ENCODE results near the gene LPP. TPM values are rescaled to one million over a fixed set of nuclear protein-coding genes. Genes with fewer than 3 reads are reported as not detected.
A peak's percentile ranks its signal among the peaks of the same experiment; 100 is the strongest.

The LPP gene
- total RNA-seq, 2 experiments from 2014 or later: 49.6 to 54.3 TPM

DNA sequence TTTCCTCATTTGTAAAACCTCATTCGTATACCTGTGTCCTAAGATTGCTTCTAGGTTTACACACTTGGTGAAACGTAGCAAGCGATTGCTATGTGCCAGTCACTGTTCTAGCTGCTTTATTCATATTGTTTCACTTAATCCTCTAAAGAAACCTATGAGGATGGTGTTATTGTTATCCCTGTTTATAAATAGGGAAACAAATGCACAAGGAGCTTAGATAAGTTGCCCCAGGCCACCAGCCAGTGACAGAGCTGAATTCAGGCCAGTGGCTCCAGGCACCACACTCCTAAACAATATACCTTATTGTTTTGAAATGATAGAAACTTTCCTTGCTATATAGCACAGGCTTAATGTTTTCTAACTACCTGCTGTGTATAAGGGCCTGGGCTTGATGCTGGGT is 44.0 kb downstream of the LPP start:
- no peak overlapping the region for H3K27ac Mint-ChIP-seq
- POLR2A ChIA-PET: interaction anchor here (0.6 to 1.1 kb wide), 2 partner anchors 458 to 464 kb away, joined by 4 to 5 read pairs; no protein-coding TSS in a partner anchor
- no peak for ATAC-seq (ENCODE audit: low read depth)

DNA sequence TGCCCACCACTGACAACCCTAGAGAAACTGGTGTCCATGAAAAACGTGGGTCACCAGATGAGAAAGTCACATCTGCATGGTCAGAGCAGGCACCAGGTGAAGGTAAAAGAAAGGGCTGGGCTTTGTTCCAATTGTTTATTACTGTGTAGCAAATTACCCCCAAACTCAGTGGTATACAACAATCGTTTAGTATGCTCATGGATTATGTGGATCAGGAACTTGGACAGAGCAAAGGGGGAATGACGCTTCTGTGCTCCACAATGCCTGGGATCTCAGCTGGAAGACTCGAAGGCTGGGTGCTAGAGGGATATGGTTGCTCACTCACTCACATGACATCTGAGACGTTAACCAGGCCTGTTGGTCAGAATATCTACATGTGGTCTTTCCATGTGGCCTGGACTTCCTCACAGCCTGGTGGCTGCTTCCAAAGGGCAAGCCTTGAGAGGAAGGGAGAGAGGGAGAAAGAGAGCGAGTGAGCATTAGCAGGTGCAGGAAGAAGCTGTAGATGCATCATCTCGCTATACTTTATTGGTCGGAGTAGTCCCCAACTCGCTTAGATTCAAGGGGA is 44.9 kb downstream of the LPP start:
- Mint-ChIP-seq H3K36me3 (peaks cover 27% of the 10 kb centered on the region), H3K4me1 (peaks cover 16% of the 10 kb centered on the region), H3K9me3 (peaks cover 2% of the 10 kb centered on the region), H3K4me3 (no peak overlapping the region), H3K27ac (no peak overlapping the region), H3K27me3 (no peaks in the 10 kb centered on the region)
- ATAC-seq (ENCODE audit: low read depth) (no peak), DNase-seq (no peak)
- POLR2A ChIA-PET: no interaction called here

More for the DNA sequence above, 44.0 kb downstream of the LPP start:
- peaks cover 2% of the 10 kb centered on the region for H3K9me3 Mint-ChIP-seq
- DNase-seq: no peak
- H3K27me3 Mint-ChIP-seq: no peaks in the 10 kb centered on the region
- no peak overlapping the region for H3K4me3 Mint-ChIP-seq
- peaks cover 30% of the 10 kb centered on the region for H3K36me3 Mint-ChIP-seq
- H3K4me1 Mint-ChIP-seq: peaks cover 16% of the 10 kb centered on the region

DNA sequence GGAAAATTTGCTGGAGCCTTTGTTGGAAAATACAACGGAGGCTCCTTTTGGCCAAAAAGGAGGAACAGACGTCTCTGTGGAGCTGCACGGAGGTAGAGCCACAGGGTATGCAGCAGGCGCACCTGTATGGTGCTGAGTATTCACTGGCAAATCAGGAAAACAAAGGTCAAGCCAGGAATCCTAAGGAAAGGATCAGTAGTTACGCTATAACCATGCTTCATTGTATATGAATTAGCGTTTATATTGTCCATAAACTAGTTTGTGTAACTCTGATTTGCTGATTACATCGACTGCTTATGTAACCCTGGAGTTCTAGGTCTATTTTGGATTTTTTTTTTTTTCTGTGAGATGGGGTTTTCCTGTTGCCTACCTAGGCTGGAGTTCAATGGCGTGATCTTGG is 45.4 kb downstream of the LPP start:
- Mint-ChIP-seq H3K27me3 (no peaks in the 10 kb centered on the region), H3K4me1 (peaks cover 16% of the 10 kb centered on the region), H3K9me3 (peaks cover under 1% of the 10 kb centered on the region), H3K36me3 (peaks cover 28% of the 10 kb centered on the region), H3K4me3 (no peak overlapping the region), H3K27ac (no peak overlapping the region)
- no peak for DNase-seq
- ATAC-seq (ENCODE audit: low read depth): no peak
- POLR2A ChIA-PET: interaction anchor here (0.7 kb wide), 1 partner anchor 732 kb away, joined by 3 read pairs; no protein-coding TSS in a partner anchor

DNA sequence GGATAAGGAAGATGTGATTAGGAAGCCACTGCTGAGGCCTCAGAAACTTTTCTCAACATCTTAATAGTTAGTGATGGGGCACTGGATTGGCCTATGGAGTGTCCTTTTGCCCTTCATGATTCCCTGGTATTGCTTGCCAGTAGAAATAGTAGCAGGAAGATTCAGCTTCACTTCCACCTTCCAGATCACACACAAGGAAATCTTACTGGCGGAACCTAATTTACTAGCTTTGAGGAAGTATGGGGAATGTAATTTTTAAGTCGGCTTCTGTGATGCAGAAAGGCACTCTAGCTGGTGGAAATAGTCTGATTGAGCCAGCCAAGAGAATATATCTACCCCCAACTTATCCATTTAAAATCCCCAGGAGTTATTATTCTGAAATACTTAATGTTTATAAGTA is 46.5 kb downstream of the LPP start:
- Mint-ChIP-seq H3K4me3 (no peak overlapping the region), H3K4me1 (peaks cover 15% of the 10 kb centered on the region), H3K9me3 (no peaks in the 10 kb centered on the region), H3K27ac (no peak overlapping the region), H3K27me3 (no peaks in the 10 kb centered on the region), H3K36me3 (peaks cover 25% of the 10 kb centered on the region)
- ATAC-seq (ENCODE audit: low read depth) (no peak), DNase-seq (no peak)
- POLR2A ChIA-PET: no interaction called here

DNA sequence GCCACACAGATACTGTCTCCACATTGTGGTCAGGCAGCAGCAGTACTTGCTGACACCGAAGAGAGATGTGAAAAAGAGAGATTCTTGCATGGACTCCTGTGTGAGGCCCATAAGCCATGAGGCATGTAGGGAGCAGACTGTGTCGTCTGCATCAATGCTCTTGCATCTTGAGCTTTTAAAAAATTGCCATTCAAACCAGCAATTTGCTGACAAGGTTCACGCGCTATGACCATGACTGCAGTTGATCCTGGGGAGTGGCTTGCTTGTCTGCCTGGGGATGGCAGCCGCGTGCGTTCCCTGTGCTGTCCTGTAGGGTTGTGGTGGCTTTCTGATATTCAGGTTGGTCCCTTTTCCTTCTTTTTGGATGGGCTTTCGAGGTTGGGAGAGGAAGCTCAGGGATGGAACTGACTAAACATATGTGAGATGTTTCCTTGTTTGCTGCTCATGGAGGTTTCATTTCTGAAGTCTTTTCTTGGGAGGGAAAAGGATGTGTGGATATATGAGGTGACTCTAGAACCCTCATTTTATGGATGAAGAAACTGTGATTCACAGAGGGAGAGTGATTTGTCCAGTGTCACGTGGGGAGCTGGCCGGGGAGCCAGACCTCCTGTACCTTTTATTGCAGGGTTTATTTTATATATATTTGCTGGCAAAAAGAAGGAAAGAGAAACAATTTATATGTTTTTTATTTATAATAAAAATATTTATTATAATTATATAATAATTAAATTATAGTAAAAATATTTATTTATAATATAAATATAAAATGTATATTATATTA is 48.6 kb downstream of the LPP start:
- DNase-seq: no peak
- Mint-ChIP-seq H3K9me3 (no peaks in the 10 kb centered on the region), H3K4me1 (peaks cover 8% of the 10 kb centered on the region), H3K27ac (no peak overlapping the region), H3K4me3 (no peak overlapping the region), H3K36me3 (peaks cover 20% of the 10 kb centered on the region), H3K27me3 (no peaks in the 10 kb centered on the region)
- POLR2A ChIA-PET: interaction anchor here (0.5 to 1.0 kb wide), 2 partner anchors 205 to 457 kb away, joined by 3 to 4 read pairs; partner anchors contain the start of gene BCL6
- ATAC-seq (ENCODE audit: low read depth): peak; percentile 70

DNA sequence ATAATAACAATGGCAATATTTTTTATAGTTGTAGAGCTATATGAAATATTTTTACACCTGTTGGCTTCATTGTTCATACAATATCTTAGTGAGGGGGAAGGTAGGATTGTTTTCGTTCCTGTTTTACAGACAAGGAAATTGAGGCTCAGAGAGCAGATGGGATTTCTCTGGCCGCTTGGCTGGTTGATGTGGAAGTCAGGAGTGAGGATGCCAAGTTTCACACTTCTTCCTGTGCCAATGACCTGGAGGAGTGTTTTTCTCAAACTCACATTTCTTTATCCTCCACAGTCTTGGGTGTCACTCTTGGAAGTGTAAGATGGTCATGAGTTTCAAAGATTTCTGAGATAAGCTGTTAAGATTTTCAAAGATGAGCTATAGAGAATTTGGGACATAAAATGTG is 50.6 kb downstream of the LPP start:
- Mint-ChIP-seq H3K36me3 (peaks cover 14% of the 10 kb centered on the region), H3K9me3 (no peaks in the 10 kb centered on the region), H3K27me3 (no peaks in the 10 kb centered on the region), H3K4me1 (peaks cover 8% of the 10 kb centered on the region), H3K4me3 (no peak overlapping the region), H3K27ac (no peak overlapping the region)
- ATAC-seq (ENCODE audit: low read depth): no peak
- no peak for DNase-seq
- POLR2A ChIA-PET: no interaction called here

DNA sequence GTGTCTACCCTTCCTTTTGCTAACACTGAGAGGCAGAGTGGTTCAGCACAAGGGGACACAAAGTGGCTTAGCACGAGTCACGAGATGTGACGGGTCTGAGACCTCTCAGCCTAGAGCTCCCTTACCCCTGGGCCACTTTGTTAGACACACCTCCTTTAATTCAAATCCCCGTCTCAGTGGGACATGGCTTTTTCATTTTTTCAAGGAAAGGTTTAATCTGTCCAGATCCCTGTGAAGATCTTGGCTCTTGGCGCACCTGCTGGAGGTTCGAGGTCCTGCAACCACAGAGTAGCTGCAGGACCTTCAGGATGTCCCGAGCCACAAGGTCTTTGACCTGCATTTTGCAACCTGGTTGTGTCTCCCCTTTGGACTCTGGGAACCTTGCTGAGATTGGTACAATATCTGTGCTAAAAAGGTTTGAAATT is 52.0 kb downstream of the LPP start:
- ATAC-seq (ENCODE audit: low read depth) (no peak), DNase-seq (no peak)
- Mint-ChIP-seq H3K27me3 (no peaks in the 10 kb centered on the region), H3K4me1 (peaks cover 8% of the 10 kb centered on the region), H3K4me3 (no peak overlapping the region), H3K27ac (no peak overlapping the region), H3K9me3 (no peaks in the 10 kb centered on the region), H3K36me3 (peaks cover 21% of the 10 kb centered on the region)
- POLR2A ChIA-PET: interaction anchor here (1.6 kb wide), 1 partner anchor 52 kb away, joined by 3 read pairs; the partner anchor contains the start of gene LPP

DNA sequence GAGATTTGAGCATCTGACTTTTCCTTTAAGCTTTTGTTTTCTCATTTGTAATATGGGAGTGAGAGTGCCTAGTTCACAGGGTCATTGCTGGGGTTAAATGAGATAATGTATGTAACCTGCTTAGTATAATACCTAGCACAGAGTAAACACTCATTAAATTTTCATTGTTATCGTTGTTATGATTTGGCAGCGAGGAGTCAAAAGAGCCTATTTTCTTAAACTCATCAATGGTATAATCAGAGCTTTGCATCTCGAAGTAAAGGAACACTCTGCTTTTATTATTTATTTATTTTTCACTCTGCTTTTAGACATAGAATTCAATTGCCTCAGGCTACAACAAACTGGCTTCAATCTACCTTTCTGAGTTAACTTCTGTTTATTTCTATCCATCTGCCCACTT is 52.8 kb downstream of the LPP start:
- no peak overlapping the region for H3K27ac Mint-ChIP-seq
- peaks cover 26% of the 10 kb centered on the region for H3K36me3 Mint-ChIP-seq
- no peak overlapping the region for H3K4me3 Mint-ChIP-seq
- H3K4me1 Mint-ChIP-seq: peaks cover 10% of the 10 kb centered on the region
- ATAC-seq (ENCODE audit: low read depth) (no peak), DNase-seq (no peak)
- POLR2A ChIA-PET: interaction anchor here (0.7 to 1.6 kb wide), 2 partner anchors 52 to 470 kb away, joined by 3 to 5 read pairs; partner anchors contain the start of gene LPP
- no peaks in the 10 kb centered on the region for H3K27me3 Mint-ChIP-seq
- no peaks in the 10 kb centered on the region for H3K9me3 Mint-ChIP-seq

DNA sequence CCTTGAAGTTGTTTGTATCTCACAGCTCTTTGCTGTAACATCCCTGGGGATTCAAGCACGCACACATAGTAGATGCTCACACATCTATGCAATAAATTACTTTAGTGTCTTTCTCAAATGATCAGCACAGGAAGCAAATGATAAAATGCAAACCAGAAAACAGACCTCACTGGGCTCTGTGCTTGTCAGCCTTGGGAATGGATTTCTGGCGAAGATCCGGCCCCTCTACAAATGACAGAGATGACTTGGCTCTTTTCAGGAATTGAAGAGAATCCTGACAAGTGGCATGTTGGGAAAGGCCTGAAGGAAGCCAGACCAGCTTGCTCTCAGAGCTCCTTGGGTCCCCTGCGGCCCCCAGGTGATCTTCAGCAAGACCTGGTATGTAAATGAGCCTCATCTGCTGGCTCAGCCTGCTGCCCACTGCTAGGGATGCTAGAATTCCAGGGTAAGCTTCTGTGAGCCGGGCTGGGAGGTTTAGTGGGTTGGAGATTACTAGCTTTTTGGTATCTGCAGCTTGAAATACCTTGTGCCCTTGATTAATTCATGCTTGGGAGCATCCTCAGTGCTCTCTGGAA is 54.1 kb downstream of the LPP start:
- Mint-ChIP-seq H3K27ac (no peak overlapping the region), H3K4me3 (no peak overlapping the region), H3K36me3 (peaks cover 24% of the 10 kb centered on the region), H3K4me1 (peaks cover 7% of the 10 kb centered on the region), H3K9me3 (no peaks in the 10 kb centered on the region), H3K27me3 (no peaks in the 10 kb centered on the region)
- POLR2A ChIA-PET: no interaction called here
- DNase-seq (no peak), ATAC-seq (ENCODE audit: low read depth) (no peak)

DNA sequence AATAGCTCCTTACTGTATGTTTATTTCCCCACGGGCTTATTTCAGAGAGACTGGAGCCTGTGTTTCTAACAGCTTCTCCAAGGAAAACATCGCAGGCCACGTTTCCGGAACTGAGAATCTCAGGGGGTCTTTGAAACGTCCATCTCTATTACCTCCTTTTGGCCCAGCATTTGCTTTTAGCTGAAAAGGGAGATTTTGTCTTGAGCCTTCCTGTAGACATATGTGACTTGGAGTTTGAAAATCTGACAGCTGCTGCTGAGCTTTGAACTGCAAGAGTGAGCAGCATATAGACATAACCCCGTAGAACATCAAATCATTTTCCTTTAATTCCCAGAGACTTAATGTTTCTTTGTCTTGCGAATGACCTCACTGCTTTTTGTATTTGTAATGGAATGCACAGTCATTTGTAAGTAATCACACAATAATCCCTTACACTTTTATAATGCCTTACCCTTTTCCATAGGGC is 54.6 kb downstream of the LPP start:
- no peak for ATAC-seq (ENCODE audit: low read depth)
- no peaks in the 10 kb centered on the region for H3K9me3 Mint-ChIP-seq
- POLR2A ChIA-PET: no interaction called here
- H3K36me3 Mint-ChIP-seq: peaks cover 24% of the 10 kb centered on the region
- H3K4me3 Mint-ChIP-seq: no peak overlapping the region
- H3K4me1 Mint-ChIP-seq: peaks cover 7% of the 10 kb centered on the region
- H3K27ac Mint-ChIP-seq: no peak overlapping the region
- no peak for DNase-seq
- H3K27me3 Mint-ChIP-seq: no peaks in the 10 kb centered on the region

DNA sequence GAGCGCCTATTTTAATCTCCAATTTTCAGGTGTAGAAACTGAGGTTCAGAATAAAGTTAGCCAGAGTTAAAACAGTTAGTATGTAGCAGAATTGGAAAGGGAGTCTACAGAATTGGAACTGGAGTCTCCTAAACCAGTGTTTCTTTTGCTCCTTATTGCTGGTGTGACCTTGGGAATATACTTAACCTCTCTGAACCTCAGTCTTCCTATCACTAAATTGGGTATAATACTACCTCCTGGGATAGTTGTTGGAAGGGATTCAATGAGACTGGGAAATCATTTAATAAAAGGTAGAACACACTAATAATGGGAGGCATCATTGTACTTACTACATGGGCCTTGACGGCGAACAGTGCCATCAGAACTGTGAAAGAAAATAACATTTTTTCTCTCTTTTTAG is 55.1 kb downstream of the LPP start:
- H3K27ac Mint-ChIP-seq: no peak overlapping the region
- no peak for ATAC-seq (ENCODE audit: low read depth)
- no peaks in the 10 kb centered on the region for H3K27me3 Mint-ChIP-seq
- POLR2A ChIA-PET: no interaction called here
- H3K4me1 Mint-ChIP-seq: peaks cover 9% of the 10 kb centered on the region
- H3K9me3 Mint-ChIP-seq: no peaks in the 10 kb centered on the region
- no peak overlapping the region for H3K4me3 Mint-ChIP-seq
- peaks cover 25% of the 10 kb centered on the region for H3K36me3 Mint-ChIP-seq
- no peak for DNase-seq

DNA sequence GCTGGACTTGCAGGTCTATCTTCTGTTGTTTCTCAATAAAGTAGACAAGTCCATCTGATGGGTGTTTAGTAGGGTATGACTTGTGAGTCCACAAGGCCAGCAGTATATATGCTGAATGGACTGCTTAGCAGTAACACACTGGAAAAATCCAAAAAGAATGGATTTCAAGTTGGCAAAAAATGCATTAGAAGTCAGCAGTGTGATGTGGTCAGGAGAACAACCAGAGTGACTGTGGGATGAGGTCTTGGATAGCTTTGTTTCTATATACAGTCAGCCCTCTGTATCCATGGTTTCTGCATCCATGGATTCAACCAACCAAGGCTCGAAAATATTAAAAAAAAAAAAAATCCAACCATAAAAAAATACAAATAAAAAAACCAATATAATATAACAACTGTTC is 55.8 kb downstream of the LPP start:
- peaks cover 24% of the 10 kb centered on the region for H3K36me3 Mint-ChIP-seq
- no peak for ATAC-seq (ENCODE audit: low read depth)
- no peak overlapping the region for H3K27ac Mint-ChIP-seq
- peaks cover 10% of the 10 kb centered on the region for H3K4me1 Mint-ChIP-seq
- POLR2A ChIA-PET: no interaction called here
- H3K27me3 Mint-ChIP-seq: no peaks in the 10 kb centered on the region
- no peak overlapping the region for H3K4me3 Mint-ChIP-seq
- no peak for DNase-seq
- no peaks in the 10 kb centered on the region for H3K9me3 Mint-ChIP-seq

DNA sequence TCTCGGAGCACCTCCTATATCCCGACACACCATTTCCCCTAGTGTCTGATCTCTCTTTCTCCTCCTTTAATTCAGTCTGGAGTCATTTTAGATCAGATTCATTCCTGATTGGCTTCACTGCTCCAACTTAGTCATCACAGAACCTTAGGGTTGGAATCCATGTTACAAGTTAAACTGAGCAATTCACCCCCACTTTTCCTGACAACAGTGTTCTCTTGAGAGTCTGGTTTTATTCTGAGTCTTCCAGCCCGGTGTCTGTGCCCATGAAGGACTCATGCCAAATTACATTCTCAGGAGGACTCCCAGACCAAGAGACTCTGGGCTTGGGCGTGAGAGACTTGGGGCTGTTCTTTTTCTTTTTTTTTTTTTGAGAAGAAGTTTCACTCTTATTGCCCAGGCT is 57.5 kb downstream of the LPP start:
- H3K27me3 Mint-ChIP-seq: no peaks in the 10 kb centered on the region
- peaks cover 26% of the 10 kb centered on the region for H3K36me3 Mint-ChIP-seq
- peaks cover 14% of the 10 kb centered on the region for H3K4me1 Mint-ChIP-seq
- DNase-seq (no peak), ATAC-seq (ENCODE audit: low read depth) (no peak)
- no peak overlapping the region for H3K4me3 Mint-ChIP-seq
- POLR2A ChIA-PET: no interaction called here
- H3K27ac Mint-ChIP-seq: no peak overlapping the region
- no peaks in the 10 kb centered on the region for H3K9me3 Mint-ChIP-seq
